ENCODE data around the gene BMPR1A. TPM values are rescaled to one million over a fixed set of nuclear protein-coding genes. Genes with fewer than 3 reads are reported as not detected.

BMPR1A gene
- total RNA-seq, 1 donor from 2014 or later: 32.6 TPM

DNA sequence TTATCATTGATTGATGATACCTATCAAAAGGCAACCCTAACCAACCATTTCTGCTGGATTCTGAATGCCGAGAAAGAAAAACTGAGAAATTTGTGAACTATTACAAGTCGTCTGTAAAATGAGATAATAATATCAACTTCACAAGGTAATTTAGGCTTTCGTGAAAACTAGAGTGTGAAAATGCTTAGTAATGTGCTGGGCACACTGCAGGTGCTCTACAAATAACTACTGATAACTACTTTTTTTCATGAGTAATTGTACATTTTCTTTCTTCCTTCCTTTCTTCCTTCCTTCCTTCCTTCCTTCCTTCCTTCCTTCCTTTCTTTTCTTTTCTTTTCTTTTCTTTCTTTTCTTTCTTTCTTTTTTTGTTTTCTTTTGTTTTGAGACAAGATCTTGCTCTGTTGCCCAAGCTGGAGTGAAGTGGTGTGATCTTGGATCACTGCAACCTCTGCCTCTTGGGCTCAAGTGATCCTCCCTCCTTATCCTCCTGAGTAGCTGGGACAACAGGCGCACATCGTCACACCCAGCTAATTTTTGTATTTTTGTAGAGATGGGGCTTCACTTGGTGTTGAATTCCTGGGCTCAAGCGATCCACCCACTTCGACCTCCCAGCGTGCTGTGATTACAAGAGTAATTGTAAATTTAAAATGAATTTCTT lies 42.9 kb downstream of the BMPR1A start:
- no peaks in the 10 kb centered on the region for H3K27me3 ChIP-seq (ENCODE audit: control insufficient read depth, insufficient read depth, low read length)
- DNase-seq (ENCODE audit: low read depth): no peak
- TF ChIP-seq CTCF (IDR thresholded peaks at IDR 0.05; ENCODE audit: insufficient read depth, low read length, severe bottlenecking): no peak
- no peak for FAIRE-seq
- H3K4me3 ChIP-seq (ENCODE audit: low read depth, low read length): no peak overlapping the region
- H3K36me3 ChIP-seq (ENCODE audit: control insufficient read depth, insufficient read depth, low read length): no peaks in the 10 kb centered on the region

- TF ChIP-seq CTCF (IDR thresholded peaks at IDR 0.05; ENCODE audit: insufficient read depth, low read length, severe bottlenecking): no peak
- FAIRE-seq: no peak
- Histone ChIP-seq H3K4me3 (ENCODE audit: low read depth, low read length) (no peak overlapping the region), H3K36me3 (ENCODE audit: control insufficient read depth, insufficient read depth, low read length) (no peaks in the 10 kb centered on the region), H3K27me3 (ENCODE audit: control insufficient read depth, insufficient read depth, low read length) (no peaks in the 10 kb centered on the region)
- no peak for DNase-seq (ENCODE audit: low read depth)
Observed at GRCh38 chr10:86801995-86802394, 45.6 kb downstream of the BMPR1A start.

DNA sequence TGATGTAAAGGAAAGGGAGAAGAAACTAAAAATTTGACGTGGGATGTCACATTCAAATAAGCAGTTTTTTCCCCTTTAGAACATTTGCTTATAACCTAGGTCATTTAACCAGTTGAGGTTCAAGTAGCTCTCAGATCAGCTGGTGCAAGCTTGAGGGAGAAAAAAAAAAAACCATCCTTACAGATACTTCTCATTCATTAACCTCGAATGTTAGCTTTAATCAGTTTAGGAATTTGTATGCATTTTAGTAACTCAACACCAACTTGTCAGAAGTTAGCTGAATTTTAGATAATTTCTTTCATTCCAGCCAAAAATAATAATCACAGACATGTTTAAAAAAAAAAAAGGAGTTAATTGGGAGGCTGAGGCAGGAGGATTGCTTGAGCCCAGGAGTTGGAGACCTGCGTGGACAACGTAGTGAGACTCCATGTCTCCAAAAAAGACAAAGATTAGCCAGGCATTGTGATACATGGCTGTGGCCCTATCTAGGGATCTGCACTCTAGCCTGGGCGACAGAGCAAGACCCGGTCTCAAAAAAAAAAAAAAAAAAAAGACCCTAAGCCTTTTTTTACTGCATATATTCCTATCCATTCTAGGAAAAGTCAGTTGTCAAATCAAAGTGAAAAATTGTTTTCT lies 46.2 kb downstream of the BMPR1A start:
- Histone ChIP-seq H3K36me3 (ENCODE audit: control insufficient read depth, insufficient read depth, low read length) (no peaks in the 10 kb centered on the region), H3K27me3 (ENCODE audit: control insufficient read depth, insufficient read depth, low read length) (no peaks in the 10 kb centered on the region), H3K4me3 (ENCODE audit: low read depth, low read length) (no peak overlapping the region)
- no peak for TF ChIP-seq CTCF (IDR thresholded peaks at IDR 0.05; ENCODE audit: insufficient read depth, low read length, severe bottlenecking)
- no peak for FAIRE-seq
- no peak for DNase-seq (ENCODE audit: low read depth)

DNA sequence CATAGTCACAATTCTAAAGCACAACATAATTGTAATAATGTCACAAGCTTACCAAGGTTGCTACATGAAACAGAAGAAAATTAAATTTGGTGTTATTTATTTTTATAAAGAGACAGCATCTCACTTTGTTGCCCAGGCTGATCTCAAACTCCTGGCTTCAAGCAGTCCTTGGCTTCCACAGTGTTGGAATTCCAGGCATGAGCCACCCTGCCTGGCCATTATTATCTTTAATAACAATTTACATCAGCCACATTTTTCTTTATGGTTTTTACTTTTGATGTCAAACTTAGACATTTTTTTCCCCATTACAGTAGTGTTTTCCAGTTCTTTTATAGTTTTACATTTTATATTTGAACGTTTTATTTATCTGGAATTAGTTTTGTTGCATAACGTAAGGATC lies 46.7 kb downstream of the BMPR1A start:
- Histone ChIP-seq H3K27me3 (ENCODE audit: control insufficient read depth, insufficient read depth, low read length) (no peaks in the 10 kb centered on the region), H3K4me3 (ENCODE audit: low read depth, low read length) (no peak overlapping the region), H3K36me3 (ENCODE audit: control insufficient read depth, insufficient read depth, low read length) (no peaks in the 10 kb centered on the region)
- TF ChIP-seq CTCF (IDR thresholded peaks at IDR 0.05; ENCODE audit: insufficient read depth, low read length, severe bottlenecking): no peak
- FAIRE-seq: no peak
- no peak for DNase-seq (ENCODE audit: low read depth)

- FAIRE-seq (no peak), DNase-seq (ENCODE audit: low read depth) (no peak)
- no peak for TF ChIP-seq CTCF (IDR thresholded peaks at IDR 0.05; ENCODE audit: insufficient read depth, low read length, severe bottlenecking)
Observed at GRCh38 chr10:86804805-86805204, 48.4 kb downstream of the BMPR1A start.

DNA sequence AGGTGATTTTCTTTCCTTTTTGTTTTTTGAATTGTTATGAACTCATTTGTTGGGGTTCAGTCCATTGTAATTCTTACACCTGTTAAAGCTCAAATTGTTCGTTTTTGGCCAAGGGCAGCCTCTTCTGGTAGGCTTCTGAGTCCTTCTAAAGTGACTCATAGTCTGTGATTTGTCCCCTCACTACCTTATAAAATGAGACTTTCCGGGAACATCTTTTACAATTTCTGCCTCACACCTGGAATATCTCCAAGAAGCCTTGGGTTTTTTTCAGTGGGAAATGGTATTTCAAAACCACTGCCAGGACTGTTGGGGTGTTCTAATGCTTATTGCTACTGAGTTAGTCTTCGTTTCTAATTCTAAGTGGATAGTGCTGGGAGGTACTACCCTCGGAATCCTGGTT lies 56.7 kb downstream of the BMPR1A start:
- no peak for TF ChIP-seq CTCF (IDR thresholded peaks at IDR 0.05; ENCODE audit: insufficient read depth, low read length, severe bottlenecking)
- Histone ChIP-seq H3K36me3 (ENCODE audit: control insufficient read depth, insufficient read depth, low read length) (no peaks in the 10 kb centered on the region), H3K4me3 (ENCODE audit: low read depth, low read length) (no peak overlapping the region), H3K27me3 (ENCODE audit: control insufficient read depth, insufficient read depth, low read length) (no peaks in the 10 kb centered on the region)
- DNase-seq (ENCODE audit: low read depth) (no peak), FAIRE-seq (no peak)

More at GRCh38 chr10:86804805-86805204, 48.4 kb downstream of the BMPR1A start:
- H3K27me3 ChIP-seq (ENCODE audit: control insufficient read depth, insufficient read depth, low read length): no peaks in the 10 kb centered on the region
- no peak overlapping the region for H3K4me3 ChIP-seq (ENCODE audit: low read depth, low read length)
- no peaks in the 10 kb centered on the region for H3K36me3 ChIP-seq (ENCODE audit: control insufficient read depth, insufficient read depth, low read length)
